ENCODE results near the gene SPSB1.

Gene SPSB1

GRCh38 chr1:9300573-9300972, 7.9 kb downstream of the SPSB1 start:
- DNase-seq (ENCODE audit: low spot score), result no peak

- no peak for DNase-seq (ENCODE audit: low spot score)
Measured at GRCh38 chr1:9302745-9303524, 10.2 kb downstream of the SPSB1 start.

- no peak for DNase-seq (ENCODE audit: low spot score)
Measured at GRCh38 chr1:9303916-9304315, 11.2 kb downstream of the SPSB1 start.

- no peak for DNase-seq (ENCODE audit: low spot score)
Measured at GRCh38 chr1:9305216-9305615, 12.5 kb downstream of the SPSB1 start.

GRCh38 chr1:9306006-9306405, 13.3 kb downstream of the SPSB1 start:
- no peak for DNase-seq (ENCODE audit: low spot score)

GRCh38 chr1:9307303-9307702, 14.6 kb downstream of the SPSB1 start:
- DNase-seq (ENCODE audit: low spot score), result no peak

- no peak for DNase-seq (ENCODE audit: low spot score)
Measured at GRCh38 chr1:9308236-9308785, 15.6 kb downstream of the SPSB1 start.

- no peak for DNase-seq (ENCODE audit: low spot score)
Measured at GRCh38 chr1:9309080-9309479, 16.4 kb downstream of the SPSB1 start.

- DNase-seq (ENCODE audit: low spot score), result no peak
Measured at GRCh38 chr1:9309991-9310390, 17.3 kb downstream of the SPSB1 start.

- no peak for DNase-seq (ENCODE audit: low spot score)
Measured at GRCh38 chr1:9311029-9311428, 18.3 kb downstream of the SPSB1 start.

GRCh38 chr1:9311479-9311878, 18.8 kb downstream of the SPSB1 start:
- DNase-seq (ENCODE audit: low spot score), result no peak

- DNase-seq (ENCODE audit: low spot score), result no peak
Measured at GRCh38 chr1:9312168-9312720, 19.6 kb downstream of the SPSB1 start.

GRCh38 chr1:9313576-9313975, 20.9 kb downstream of the SPSB1 start:
- DNase-seq (ENCODE audit: low spot score), result no peak

GRCh38 chr1:9314111-9314510, 21.4 kb downstream of the SPSB1 start:
- DNase-seq (ENCODE audit: low spot score), result no peak

GRCh38 chr1:9314711-9315379, 22.2 kb downstream of the SPSB1 start:
- no peak for DNase-seq (ENCODE audit: low spot score)

- DNase-seq (ENCODE audit: low spot score), result no peak
Measured at GRCh38 chr1:9315411-9316079, 22.9 kb downstream of the SPSB1 start.

- DNase-seq (ENCODE audit: low spot score), result no peak
Measured at GRCh38 chr1:9316080-9316444, 23.4 kb downstream of the SPSB1 start.

- no peak for DNase-seq (ENCODE audit: low spot score)
Measured at GRCh38 chr1:9316512-9316911, 23.8 kb downstream of the SPSB1 start.

GRCh38 chr1:9317072-9317471, 24.4 kb downstream of the SPSB1 start:
- no peak for DNase-seq (ENCODE audit: low spot score)

- DNase-seq (ENCODE audit: low spot score), result no peak
Measured at GRCh38 chr1:9317591-9318417, 25.1 kb downstream of the SPSB1 start.

- DNase-seq (ENCODE audit: low spot score), result no peak
Measured at GRCh38 chr1:9319208-9319788, 26.6 kb downstream of the SPSB1 start.

All from NAMALWA (cell line).